IPS-20b (cell line): ENCODE data around the gene ZNF492.
"Not testable (repeated sequence)": the region's sequence is repeated elsewhere in the genome, so short reads cannot be mapped to it uniquely, and the experiment has no call there.

ENCODE experiments used
- H3K27ac ChIP-seq: one replicate; pipeline ENCODE4 v1.5.1; 2013; ENCODE audit warnings: low read length
- H3K27me3 ChIP-seq: 2 replicates; pipeline ENCODE4 v1.6.1; 2013; ENCODE audit warnings: mild to moderate bottlenecking, low read length, inconsistent platforms; ENCODE audit not compliant: insufficient read depth
- H3K36me3 ChIP-seq: 2 replicates; pipeline ENCODE4 v1.6.1; 2013; ENCODE audit warnings: low read depth, mild to moderate bottlenecking, inconsistent platforms, low read length, moderate library complexity; ENCODE audit not compliant: insufficient read depth
- H3K4me1 ChIP-seq: 2 replicates; pipeline ENCODE4 v1.6.1; 2013; ENCODE audit warnings: mild to moderate bottlenecking, control low read depth, inconsistent platforms, low read length, moderate library complexity; ENCODE audit not compliant: insufficient read depth
- H3K4me3 ChIP-seq: 2 replicates; pipeline ENCODE4 v1.5.1; 2013; ENCODE audit warnings: mild to moderate bottlenecking, low read length, inconsistent platforms
- H3K9ac ChIP-seq: 2 replicates; pipeline ENCODE4 v1.6.1; 2013; ENCODE audit warnings: low read depth, mild to moderate bottlenecking, inconsistent platforms, low read length, moderate library complexity
- H3K9me3 ChIP-seq: 2 replicates; pipeline ENCODE4 v1.6.1; 2013; ENCODE audit warnings: mild to moderate bottlenecking, low read depth, low read length, inconsistent platforms; ENCODE audit not compliant: insufficient read depth

Gene ZNF492

GRCh38 chr19:22633706-22634449 lies at the start of gene ZNF492:
Gene ZNF492 (plus strand): TSS chr19:22634324. CDS start chr19:22653400, 19,076 bp downstream.
- H3K4me3 ChIP-seq, H3K36me3 ChIP-seq, H3K27ac ChIP-seq, H3K4me1 ChIP-seq, H3K9ac ChIP-seq, H3K27me3 ChIP-seq: not testable (repeated sequence)
- peaks cover 77% of the 10 kb centered on the region for H3K9me3 ChIP-seq

DNA sequence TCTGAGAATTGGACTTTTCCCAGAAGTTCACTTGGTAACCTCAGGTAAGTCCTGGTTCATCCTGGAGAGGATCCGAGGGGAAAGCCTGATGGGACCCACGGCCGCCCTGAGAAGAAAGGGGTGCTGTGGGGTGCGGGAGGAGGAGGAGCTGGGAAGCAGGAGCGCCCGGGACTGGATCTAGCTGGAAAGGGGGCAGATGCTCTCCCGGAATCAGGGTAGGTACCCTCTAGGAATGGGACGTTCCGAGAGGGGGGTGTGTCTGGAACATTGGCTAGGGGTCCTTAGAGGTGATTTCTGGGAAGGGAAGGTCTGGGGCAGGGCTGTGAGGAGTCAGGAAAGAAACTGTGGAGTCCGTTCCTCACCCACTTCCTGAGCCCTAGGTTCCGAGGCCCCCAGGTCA lies 38.7 kb upstream of the ZNF492 start:
- Histone ChIP-seq H3K36me3 (no peaks in the 10 kb centered on the region), H3K27ac (no peak overlapping the region), H3K4me3 (no peak overlapping the region), H3K27me3 (no peaks in the 10 kb centered on the region), H3K4me1 (no peaks in the 10 kb centered on the region), H3K9ac (no peak overlapping the region), H3K9me3 (peaks cover 93% of the 10 kb centered on the region)

GRCh38 chr19:22595918-22596341 lies 38.2 kb upstream of the ZNF492 start:
- Histone ChIP-seq H3K27me3 (no peaks in the 10 kb centered on the region), H3K9me3 (peaks cover 93% of the 10 kb centered on the region), H3K4me1 (no peaks in the 10 kb centered on the region), H3K36me3 (no peaks in the 10 kb centered on the region), H3K4me3 (no peak overlapping the region), H3K9ac (no peak overlapping the region), H3K27ac (no peak overlapping the region)

DNA sequence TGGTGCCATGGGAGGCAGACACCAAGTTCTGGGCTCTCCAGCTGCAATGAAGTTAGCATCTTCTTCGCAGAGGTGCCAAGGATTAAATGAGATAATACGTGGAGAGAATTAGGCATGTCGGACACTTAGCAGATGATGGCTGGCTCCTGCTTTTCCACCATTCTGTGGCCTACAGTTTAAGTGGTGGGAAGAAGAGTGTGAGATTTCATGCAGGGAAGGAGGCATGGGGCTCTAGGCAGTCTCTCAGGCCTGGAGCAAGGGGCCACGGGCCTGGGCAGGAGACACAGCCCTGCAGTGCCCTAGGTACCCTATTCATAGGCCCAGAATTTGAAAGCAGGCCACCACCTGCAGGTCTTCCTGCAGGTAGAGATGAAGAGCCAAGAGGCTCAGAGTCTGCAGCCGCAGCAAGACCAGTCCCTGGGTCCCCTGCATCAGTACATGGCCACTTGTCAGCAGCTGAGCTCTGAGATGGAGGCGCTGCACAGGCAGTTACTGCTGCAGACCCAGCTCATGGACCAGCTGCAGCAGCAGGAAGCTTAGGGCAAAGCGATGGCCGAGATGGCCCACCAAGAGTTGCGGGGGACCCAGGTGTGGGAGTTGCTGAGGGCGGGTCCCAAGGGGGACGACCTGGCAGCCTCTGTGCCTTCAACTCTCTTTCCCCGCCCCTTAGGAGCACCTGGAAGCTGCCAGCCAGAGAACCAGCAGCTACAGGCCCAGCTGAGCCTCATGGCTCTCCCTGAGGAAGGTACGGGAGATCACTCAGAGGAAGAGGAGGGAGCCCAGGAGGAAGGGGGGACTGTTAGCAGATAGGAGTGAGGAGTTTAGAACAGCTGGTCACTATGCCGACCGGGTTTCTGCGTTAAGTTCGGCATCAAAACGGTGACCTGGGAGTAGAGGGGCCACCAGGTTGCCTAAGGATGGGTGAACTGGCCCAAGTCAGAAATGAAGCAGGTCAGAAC lies 33.2 kb upstream of the ZNF492 start:
- no peak overlapping the region for H3K4me3 ChIP-seq
- H3K4me1 ChIP-seq = no peaks in the 10 kb centered on the region
- H3K27me3 ChIP-seq = no peaks in the 10 kb centered on the region
- H3K9ac ChIP-seq = no peak overlapping the region
- peaks cover 95% of the 10 kb centered on the region for H3K9me3 ChIP-seq
- H3K36me3 ChIP-seq = no peaks in the 10 kb centered on the region
- no peak overlapping the region for H3K27ac ChIP-seq

DNA sequence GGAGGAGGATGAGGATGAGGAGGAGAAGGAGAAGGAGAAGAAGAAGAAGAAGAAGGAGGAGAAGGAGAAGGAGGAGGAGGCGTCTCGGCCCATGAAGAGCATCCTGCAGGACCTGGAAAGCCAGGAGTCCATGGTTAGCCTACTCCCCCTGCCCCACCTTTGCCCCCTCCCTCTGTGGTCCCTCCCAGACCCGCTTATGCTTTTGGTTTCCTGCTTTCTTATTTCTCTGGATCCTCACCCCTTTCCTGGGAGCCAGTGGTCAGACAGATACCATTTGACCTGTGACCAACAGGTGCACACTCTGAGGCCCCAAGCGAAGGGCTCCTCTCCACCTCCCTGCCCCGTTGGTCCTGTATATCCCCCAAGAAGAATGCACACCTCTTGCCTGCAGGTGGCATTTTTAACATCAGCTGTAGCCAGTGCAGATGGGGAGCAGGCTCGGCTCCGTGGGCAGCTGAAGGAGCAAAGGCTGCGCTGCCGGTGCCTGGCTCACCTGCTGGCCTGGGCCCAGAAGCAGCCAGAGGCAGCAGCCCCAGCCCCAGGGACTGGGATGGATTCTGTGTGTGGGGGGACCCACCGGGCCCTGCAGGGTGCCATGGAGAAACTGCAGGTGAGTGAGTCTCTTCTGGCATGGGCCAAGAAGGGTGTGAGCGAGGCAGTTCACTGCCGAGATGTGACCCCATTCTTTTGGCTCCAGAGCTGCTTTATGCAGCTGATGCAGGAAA lies 32.1 kb upstream of the ZNF492 start:
- no peak overlapping the region for H3K9ac ChIP-seq
- no peaks in the 10 kb centered on the region for H3K4me1 ChIP-seq
- no peak overlapping the region for H3K27ac ChIP-seq
- H3K36me3 ChIP-seq = no peaks in the 10 kb centered on the region
- peaks cover 95% of the 10 kb centered on the region for H3K9me3 ChIP-seq
- H3K27me3 ChIP-seq = no peaks in the 10 kb centered on the region
- no peak overlapping the region for H3K4me3 ChIP-seq

DNA sequence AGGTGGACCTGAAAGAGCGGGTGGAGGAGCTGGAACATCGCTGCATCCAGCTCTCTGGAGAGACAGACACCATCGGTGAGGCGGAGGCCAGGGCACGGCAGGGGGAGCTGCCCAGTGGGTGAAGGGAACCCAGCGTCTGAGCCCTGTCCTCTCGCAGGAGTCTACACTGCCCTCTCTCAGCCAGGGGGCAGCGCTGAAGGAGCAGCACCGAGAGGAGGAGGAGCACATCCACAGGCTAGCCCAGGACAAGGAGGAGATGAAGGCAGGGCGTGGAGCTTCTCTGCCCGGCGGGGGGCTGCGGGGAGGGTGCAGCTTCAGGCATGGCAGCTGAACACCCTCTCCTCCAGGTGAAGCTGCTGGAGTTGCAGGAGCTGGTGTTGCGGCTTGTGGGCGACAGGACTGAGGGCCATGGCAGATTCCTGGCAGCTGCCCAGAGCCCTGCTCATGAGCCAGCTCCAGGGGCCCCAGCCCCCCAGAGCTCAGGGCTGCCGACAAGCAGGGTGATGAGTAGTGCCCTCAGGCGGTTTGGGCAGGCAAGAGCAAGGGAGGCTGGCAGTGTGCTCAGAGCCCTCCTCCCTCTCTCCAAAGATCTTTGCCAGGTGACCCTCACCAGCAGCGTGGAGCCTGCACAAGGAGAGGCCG lies 31.4 kb upstream of the ZNF492 start:
- H3K4me3 ChIP-seq = no peak overlapping the region
- no peak overlapping the region for H3K9ac ChIP-seq
- H3K9me3 ChIP-seq = peaks cover 95% of the 10 kb centered on the region

DNA sequence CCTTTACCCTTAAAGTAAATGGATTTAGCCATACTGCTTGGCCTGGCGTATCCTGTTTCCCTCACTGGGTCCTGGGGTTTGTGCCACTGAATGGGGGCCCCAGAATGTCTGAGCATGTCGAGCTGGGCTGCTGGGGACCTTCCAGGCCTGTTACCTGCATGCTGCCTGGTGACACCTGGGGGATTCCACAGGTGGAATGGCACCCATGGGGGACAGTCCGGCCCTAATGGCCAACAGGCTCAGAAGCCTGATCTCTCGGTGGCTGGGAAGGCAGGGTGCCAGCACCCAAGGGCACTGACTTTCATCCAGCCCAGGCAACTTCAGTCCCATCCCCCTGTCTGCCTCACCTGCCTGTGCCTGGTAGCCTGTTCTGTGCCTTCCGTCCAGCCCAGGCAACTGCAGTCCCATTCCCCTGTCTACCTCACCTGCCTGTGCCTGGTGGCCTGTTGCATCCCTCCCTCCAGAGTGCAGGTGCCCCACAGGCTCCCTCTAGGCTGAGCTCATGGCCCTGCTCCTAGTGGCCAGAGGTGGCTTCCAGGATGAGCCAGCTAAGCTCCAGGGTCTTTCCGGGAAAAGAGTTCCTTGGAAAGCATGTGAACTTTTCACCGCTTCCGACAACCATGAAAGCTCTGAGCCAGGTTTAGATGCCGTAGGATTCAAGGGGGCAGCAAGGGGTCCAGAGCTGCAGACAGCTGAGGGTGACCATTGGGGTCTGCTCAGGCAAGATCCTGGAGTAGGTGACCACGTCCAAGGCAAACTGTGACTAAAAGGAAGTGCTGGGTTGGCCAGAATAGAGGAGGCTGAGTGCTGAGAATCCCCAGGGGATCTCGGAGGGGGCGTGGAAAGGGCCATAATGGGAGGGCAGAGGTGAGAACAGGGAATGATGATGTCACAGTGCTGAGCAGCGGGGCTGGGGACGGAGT lies 30.3 kb upstream of the ZNF492 start:
- Histone ChIP-seq H3K4me3 (no peak overlapping the region), H3K9me3 (peaks cover 94% of the 10 kb centered on the region), H3K9ac (no peak overlapping the region), H3K27ac (no peak overlapping the region), H3K4me1 (no peaks in the 10 kb centered on the region), H3K27me3 (no peaks in the 10 kb centered on the region), H3K36me3 (no peaks in the 10 kb centered on the region)

More for the DNA sequence above, 31.4 kb upstream of the ZNF492 start:
- H3K4me1 ChIP-seq = no peaks in the 10 kb centered on the region
- H3K27me3 ChIP-seq = no peaks in the 10 kb centered on the region
- no peak overlapping the region for H3K27ac ChIP-seq
- no peaks in the 10 kb centered on the region for H3K36me3 ChIP-seq

GRCh38 chr19:22604571-22605274 lies 29.4 kb upstream of the ZNF492 start:
- Histone ChIP-seq H3K27ac (no peak overlapping the region), H3K4me3 (no peak overlapping the region), H3K4me1 (no peaks in the 10 kb centered on the region), H3K27me3 (no peaks in the 10 kb centered on the region), H3K9ac (no peak overlapping the region), H3K9me3 (peaks cover 95% of the 10 kb centered on the region), H3K36me3 (no peaks in the 10 kb centered on the region)

- no peak overlapping the region for H3K9ac ChIP-seq
- no peaks in the 10 kb centered on the region for H3K4me1 ChIP-seq
- no peak overlapping the region for H3K4me3 ChIP-seq
- H3K9me3 ChIP-seq = peaks cover 95% of the 10 kb centered on the region
- no peak overlapping the region for H3K27ac ChIP-seq
- no peaks in the 10 kb centered on the region for H3K27me3 ChIP-seq
- H3K36me3 ChIP-seq = no peaks in the 10 kb centered on the region
Measured at GRCh38 chr19:22605275-22606211, 28.6 kb upstream of the ZNF492 start.
